Loucy (cell line): ENCODE results near the gene UNC119B.
"Not testable (repeated sequence)": the region's sequence is repeated elsewhere in the genome, so short reads cannot be mapped to it uniquely, and the experiment has no call there.

ENCODE experiments used
- H2AFZ ChIP-seq: fragments of 200-600 bp; sonication (generic); 2 replicates; pipeline ENCODE4 v1.6.0; 2016; ENCODE audit warnings: antibody characterized with exemption, mild to moderate bottlenecking, low read length, moderate library complexity
- H3F3A ChIP-seq: fragments of 200-600 bp; 2 replicates; pipeline ENCODE4 v1.6.0; 2016; ENCODE audit warnings: antibody characterized with exemption, low read depth, mild to moderate bottlenecking
- H3K27me3 ChIP-seq: fragments of 200-600 bp; sonication (generic); 2 replicates; pipeline ENCODE4 v1.6.1; 2014; ENCODE audit warnings: low read length, mild to moderate bottlenecking; ENCODE audit not compliant: insufficient read depth, poor library complexity, severe bottlenecking
- H3K36me3 ChIP-seq: fragments of 200-600 bp; sonication (generic); 2 replicates; pipeline ENCODE4 v1.6.1; 2016; ENCODE audit warnings: low read length; ENCODE audit not compliant: insufficient read depth
- H3K4me1 ChIP-seq: fragments of 200-600 bp; sonication (generic); 2 replicates; pipeline ENCODE4 v1.5.1; 2014; ENCODE audit warnings: low read length, mild to moderate bottlenecking; ENCODE audit not compliant: insufficient read depth, poor library complexity, severe bottlenecking
- H3K4me2 ChIP-seq: fragments of 200-600 bp; sonication (generic); 2 replicates; pipeline ENCODE4 v1.6.0; 2014; ENCODE audit warnings: antibody characterized with exemption, low read length, low read depth, mild to moderate bottlenecking; ENCODE audit not compliant: poor library complexity, severe bottlenecking
- H3K4me3 ChIP-seq: fragments of 200-600 bp; sonication (generic); 2 replicates; pipeline ENCODE4 v1.5.1; 2014; ENCODE audit warnings: low read length, mild to moderate bottlenecking, mixed read lengths; ENCODE audit not compliant: poor library complexity, severe bottlenecking
- H3K79me2 ChIP-seq: fragments of 200-600 bp; sonication (generic); 2 replicates; pipeline ENCODE4 v1.6.1; 2014; ENCODE audit warnings: low read length; ENCODE audit not compliant: insufficient read depth
- H3K9ac ChIP-seq: fragments of 200-600 bp; sonication (generic); 2 replicates; pipeline ENCODE4 v1.6.0; 2014; ENCODE audit warnings: mild to moderate bottlenecking, low read depth, low read length, moderate library complexity; ENCODE audit not compliant: poor library complexity, severe bottlenecking
- H3K9me2 ChIP-seq: fragments of 200-600 bp; sonication (generic); replicated peaks from 2 replicates; pipeline ENCODE4 v1.6.1; 2016; ENCODE audit warnings: low read depth, low read length, mixed read lengths
- H3K9me3 ChIP-seq: fragments of 200-600 bp; sonication (generic); 2 replicates; pipeline ENCODE4 v1.6.1; 2014; ENCODE audit warnings: mild to moderate bottlenecking, antibody characterized with exemption, low read length, low read depth; ENCODE audit not compliant: insufficient read depth
- H4K20me1 ChIP-seq: fragments of 200-600 bp; sonication (generic); 2 replicates; pipeline ENCODE4 v1.6.0; 2014; ENCODE audit warnings: antibody characterized with exemption, low read length, mild to moderate bottlenecking; ENCODE audit not compliant: insufficient read depth, poor library complexity, severe bottlenecking
- CTCF ChIP-seq: fragments of 200-600 bp; sonication (generic); conservative IDR thresholded peaks from 2 replicates; pipeline ENCODE4 v1.5.1; 2014; ENCODE audit warnings: mild to moderate bottlenecking, antibody characterized with exemption, low read length
- EZH2phosphoT487 ChIP-seq: fragments of 200-600 bp; IDR thresholded peaks from 2 replicates; pipeline ENCODE4 v1.6.1; 2018; ENCODE audit warnings: antibody characterized with exemption, mild to moderate bottlenecking, moderate library complexity, borderline replicate concordance

UNC119B gene

GRCh38 chr12:120668868-120669840, 41.1 kb upstream of the UNC119B start:
- no peaks in the 10 kb centered on the region for H3F3A ChIP-seq
- no peaks in the 10 kb centered on the region for H3K79me2 ChIP-seq
- no peaks in the 10 kb centered on the region for H3K36me3 ChIP-seq
- peak overlapping the region; percentile 25 for H3K9ac ChIP-seq
- no peaks in the 10 kb centered on the region for H3K9me3 ChIP-seq
- H3K4me1 ChIP-seq: peaks cover 15% of the 10 kb centered on the region
- no peak overlapping the region for H3K4me3 ChIP-seq
- no peaks in the 10 kb centered on the region for H3K9me2 ChIP-seq
- H3K27me3 ChIP-seq: no peaks in the 10 kb centered on the region
- H2AFZ ChIP-seq: peak overlapping the region; percentile 83
- peak overlapping the region; percentile 34 for H3K4me2 ChIP-seq
- no peak for TF ChIP-seq EZH2phosphoT487
- no peak for TF ChIP-seq CTCF
- H4K20me1 ChIP-seq: no peaks in the 10 kb centered on the region

GRCh38 chr12:120670237-120670636, 40.0 kb upstream of the UNC119B start:
- H3K36me3 ChIP-seq, H3K27me3 ChIP-seq, H3K4me3 ChIP-seq, H3K9me3 ChIP-seq, H3K9me2 ChIP-seq, H3K79me2 ChIP-seq, H3K4me2 ChIP-seq, H3F3A ChIP-seq, H4K20me1 ChIP-seq: not testable (repeated sequence)
- Histone ChIP-seq H2AFZ (peak overlapping the region; percentile 83), H3K9ac (peak overlapping the region; percentile 25), H3K4me1 (peaks cover 15% of the 10 kb centered on the region)

GRCh38 chr12:120670667-120671066, 39.6 kb upstream of the UNC119B start:
- H3F3A ChIP-seq: no peaks in the 10 kb centered on the region
- H3K4me1 ChIP-seq: peaks cover 15% of the 10 kb centered on the region
- no peaks in the 10 kb centered on the region for H3K36me3 ChIP-seq
- no peak overlapping the region for H3K4me3 ChIP-seq
- H3K79me2 ChIP-seq: no peaks in the 10 kb centered on the region
- no peak overlapping the region for H3K9ac ChIP-seq
- TF ChIP-seq CTCF (no peak), EZH2phosphoT487 (no peak)
- no peak overlapping the region for H3K4me2 ChIP-seq
- H4K20me1 ChIP-seq: no peaks in the 10 kb centered on the region
- H3K9me3 ChIP-seq: no peaks in the 10 kb centered on the region
- H3K9me2 ChIP-seq: no peaks in the 10 kb centered on the region
- H2AFZ ChIP-seq: no peak overlapping the region
- no peaks in the 10 kb centered on the region for H3K27me3 ChIP-seq
